Upper lobe of right lung (tissue), 1 donor: ENCODE measurements around the gene CNTN4. TPM values are rescaled to one million over a fixed set of nuclear protein-coding genes. Genes with fewer than 3 reads are reported as not detected.

Experiments used
- ATAC-seq: fragments of 200-7000 bp; cut with Tn5 transposase; one replicate; pipeline ENCODE4 v1.9.1; 2020; ENCODE audit warnings: mild to moderate bottlenecking, moderate library complexity
- DNase-seq: peaks from one replicate; pipeline ENCODE4 v3.0.0-alpha.2; 2020
- H3K27ac ChIP-seq: fragments of 200-600 bp; one replicate; pipeline ENCODE4 v1.8.0; 2022
- H3K27me3 ChIP-seq: fragments of 200-600 bp; one replicate; pipeline ENCODE4 v1.8.0; 2022; ENCODE audit warnings: mild to moderate bottlenecking
- H3K36me3 ChIP-seq: fragments of 200-600 bp; one replicate; pipeline ENCODE4 v1.8.0; 2022
- H3K4me1 ChIP-seq: fragments of 200-600 bp; one replicate; pipeline ENCODE4 v1.8.0; 2022
- H3K4me3 ChIP-seq: fragments of 200-600 bp; one replicate; pipeline ENCODE4 v1.8.0; 2022; ENCODE audit warnings: mild to moderate bottlenecking
- H3K9me3 ChIP-seq: fragments of 200-600 bp; one replicate; pipeline ENCODE4 v1.8.0; 2022
- intact Hi-C: fragments of 100-400 bp; cut with DNase I; formaldehyde crosslinking; loops from one replicate; pipeline ENCODE4 v1.11.0; 2022
- total RNA-seq: library from RNA; stranded (reverse); fragmentation: NEBNext Ultra II Directional; extraction: Animal tissue kit (Norgen Biotek cat#: 25700); gene quantifications from one replicate; pipeline ENCODE4 v1.2.1, GENCODE V29; 2021
- TF ChIP-seq, protein P1 (sequence below): fragments of 200-600 bp; IDR thresholded peaks from one replicate; pipeline ENCODE4 v1.8.0; 2022; ENCODE audit warnings: antibody characterized with exemption
- donor health status: DM: no; HTN: yes; CAD: no; lungs with severe emphysema.

CNTN4 gene
- total RNA-seq, 1 donor from 2014 or later = 11.3 TPM

GRCh38 chr3:2826036-2826435 lies 727.4 kb downstream of the CNTN4 start:
- Histone ChIP-seq H3K4me1 (no peaks in the 10 kb centered on the region), H3K36me3 (no peaks in the 10 kb centered on the region), H3K9me3 (no peaks in the 10 kb centered on the region), H3K27ac (no peak overlapping the region), H3K27me3 (no peaks in the 10 kb centered on the region), H3K4me3 (no peak overlapping the region)
- DNase-seq = no peak
- intact Hi-C loops = no loop called here
- TF ChIP-seq, protein P1, sequence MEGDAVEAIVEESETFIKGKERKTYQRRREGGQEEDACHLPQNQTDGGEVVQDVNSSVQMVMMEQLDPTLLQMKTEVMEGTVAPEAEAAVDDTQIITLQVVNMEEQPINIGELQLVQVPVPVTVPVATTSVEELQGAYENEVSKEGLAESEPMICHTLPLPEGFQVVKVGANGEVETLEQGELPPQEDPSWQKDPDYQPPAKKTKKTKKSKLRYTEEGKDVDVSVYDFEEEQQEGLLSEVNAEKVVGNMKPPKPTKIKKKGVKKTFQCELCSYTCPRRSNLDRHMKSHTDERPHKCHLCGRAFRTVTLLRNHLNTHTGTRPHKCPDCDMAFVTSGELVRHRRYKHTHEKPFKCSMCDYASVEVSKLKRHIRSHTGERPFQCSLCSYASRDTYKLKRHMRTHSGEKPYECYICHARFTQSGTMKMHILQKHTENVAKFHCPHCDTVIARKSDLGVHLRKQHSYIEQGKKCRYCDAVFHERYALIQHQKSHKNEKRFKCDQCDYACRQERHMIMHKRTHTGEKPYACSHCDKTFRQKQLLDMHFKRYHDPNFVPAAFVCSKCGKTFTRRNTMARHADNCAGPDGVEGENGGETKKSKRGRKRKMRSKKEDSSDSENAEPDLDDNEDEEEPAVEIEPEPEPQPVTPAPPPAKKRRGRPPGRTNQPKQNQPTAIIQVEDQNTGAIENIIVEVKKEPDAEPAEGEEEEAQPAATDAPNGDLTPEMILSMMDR = no peak
- ATAC-seq = no peak

DNA sequence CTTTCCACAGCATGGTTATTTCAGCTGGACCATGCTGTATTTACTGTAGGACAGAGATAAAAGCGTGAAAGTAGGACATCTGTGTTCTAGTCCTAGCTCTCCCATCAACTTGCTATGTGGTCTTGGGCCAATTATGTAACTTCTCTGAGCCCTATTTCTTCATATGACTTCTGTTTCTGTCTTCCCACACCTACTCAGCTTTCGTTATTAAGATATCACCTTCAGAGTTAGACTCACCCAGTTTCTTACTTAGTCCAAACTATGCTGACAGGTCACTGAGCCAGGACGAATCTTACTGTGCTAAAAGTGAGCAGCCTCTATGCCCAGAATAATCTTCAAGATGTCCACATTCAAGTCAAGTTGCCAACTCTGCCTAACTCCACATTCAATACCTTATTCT lies 727.8 kb downstream of the CNTN4 start:
- H3K4me3 ChIP-seq = no peak overlapping the region
- no peaks in the 10 kb centered on the region for H3K4me1 ChIP-seq
- DNase-seq (no peak), ATAC-seq (no peak)
- H3K9me3 ChIP-seq = no peaks in the 10 kb centered on the region
- H3K27ac ChIP-seq = no peak overlapping the region
- intact Hi-C loops = no loop called here
- TF ChIP-seq, protein P1 = no peak
- H3K36me3 ChIP-seq = no peaks in the 10 kb centered on the region
- no peaks in the 10 kb centered on the region for H3K27me3 ChIP-seq

GRCh38 chr3:2837239-2837638 lies 738.6 kb downstream of the CNTN4 start:
- no peaks in the 10 kb centered on the region for H3K4me1 ChIP-seq
- TF ChIP-seq, protein P1 = no peak
- ATAC-seq (no peak), DNase-seq (no peak)
- no peaks in the 10 kb centered on the region for H3K9me3 ChIP-seq
- intact Hi-C loops = no loop called here
- no peaks in the 10 kb centered on the region for H3K27me3 ChIP-seq
- H3K4me3 ChIP-seq = no peak overlapping the region
- no peak overlapping the region for H3K27ac ChIP-seq
- no peaks in the 10 kb centered on the region for H3K36me3 ChIP-seq

GRCh38 chr3:2837910-2838309 lies 739.2 kb downstream of the CNTN4 start:
- Histone ChIP-seq H3K27ac (no peak overlapping the region), H3K4me1 (no peaks in the 10 kb centered on the region), H3K36me3 (no peaks in the 10 kb centered on the region), H3K9me3 (no peaks in the 10 kb centered on the region), H3K27me3 (no peaks in the 10 kb centered on the region), H3K4me3 (no peak overlapping the region)
- intact Hi-C loops = no loop called here
- DNase-seq = no peak
- no peak for ATAC-seq
- TF ChIP-seq, protein P1 = no peak

DNA sequence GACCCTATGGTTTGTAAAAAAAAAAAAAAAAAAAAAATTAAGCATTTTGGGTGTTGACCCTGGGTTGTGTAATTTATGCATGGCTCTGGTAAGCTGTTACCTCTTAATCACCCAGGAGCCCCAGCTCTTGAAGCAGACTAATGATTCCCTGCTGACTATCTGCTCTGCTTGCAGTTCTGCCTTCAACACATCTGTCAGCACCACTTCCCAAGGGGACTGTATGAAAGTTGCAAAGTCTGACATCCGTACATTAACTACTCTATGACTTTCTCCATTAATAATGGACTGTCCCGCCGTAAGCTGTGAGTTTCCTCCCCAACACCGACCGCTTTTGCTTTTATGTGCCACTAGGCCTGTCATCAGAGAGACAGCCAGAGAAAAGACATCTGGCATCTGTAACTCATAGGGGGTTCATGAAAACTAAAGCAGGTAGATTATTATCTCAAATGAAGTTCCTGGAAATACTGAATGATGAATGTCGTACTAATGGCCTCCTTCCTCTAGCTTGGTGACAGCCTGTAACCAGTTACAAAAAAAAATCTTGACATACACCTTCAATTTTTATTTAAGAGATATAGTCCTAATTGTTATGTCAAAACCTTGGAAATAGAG lies 740.0 kb downstream of the CNTN4 start:
- Histone ChIP-seq H3K27me3 (no peaks in the 10 kb centered on the region), H3K36me3 (no peaks in the 10 kb centered on the region), H3K27ac (no peak overlapping the region), H3K9me3 (no peaks in the 10 kb centered on the region), H3K4me1 (no peaks in the 10 kb centered on the region), H3K4me3 (no peak overlapping the region)
- DNase-seq = no peak
- intact Hi-C loops = no loop called here
- ATAC-seq = no peak
- TF ChIP-seq, protein P1 = no peak

DNA sequence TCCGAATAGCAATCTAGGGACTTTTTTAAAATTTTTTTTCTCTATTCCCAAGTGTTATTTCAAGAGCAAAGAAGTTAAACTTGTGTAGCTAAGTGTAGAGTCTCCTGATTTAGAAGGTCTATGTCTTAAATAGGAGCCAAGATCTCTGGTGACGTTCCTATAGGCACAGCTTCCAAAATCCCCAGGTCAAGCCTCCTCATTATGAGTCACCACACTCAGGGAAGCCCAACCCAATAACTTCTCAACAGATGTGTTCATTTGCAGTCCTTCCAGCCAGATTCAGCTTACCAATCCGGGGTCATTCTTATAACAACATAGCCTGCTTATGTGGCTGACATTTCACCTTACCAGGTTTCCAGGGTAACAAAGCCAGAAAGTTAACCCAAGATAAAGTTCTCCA lies 741.2 kb downstream of the CNTN4 start:
- ATAC-seq (no peak), DNase-seq (no peak)
- intact Hi-C loops = no loop called here
- TF ChIP-seq, protein P1 = no peak
- Histone ChIP-seq H3K4me3 (no peak overlapping the region), H3K36me3 (no peaks in the 10 kb centered on the region), H3K27me3 (no peaks in the 10 kb centered on the region), H3K27ac (no peak overlapping the region), H3K9me3 (no peaks in the 10 kb centered on the region), H3K4me1 (no peaks in the 10 kb centered on the region)
